HG03439 (cell line): ENCODE data around the gene BCL2.

Experiments
- ATAC-seq: cut with Tn5 transposase; IDR thresholded peaks from one replicate; pipeline ENCODE4 v1.9.1; 2021; ENCODE audit warnings: mild to moderate bottlenecking, moderate library complexity; ENCODE audit not compliant: unreplicated experiment

Gene BCL2

GRCh38 chr18:63148449-63149301 lies 170.9 kb downstream of the BCL2 start:
- no peak for ATAC-seq

GRCh38 chr18:63147973-63148372 lies 171.6 kb downstream of the BCL2 start:
- ATAC-seq = no peak

- no peak for ATAC-seq
These were observed 172.7 kb downstream of the BCL2 start for GRCh38 chr18:63146828-63147409.

- ATAC-seq = no peak
These were observed 173.6 kb downstream of the BCL2 start for GRCh38 chr18:63145851-63146555.

GRCh38 chr18:63145166-63145850 lies 174.3 kb downstream of the BCL2 start:
- no peak for ATAC-seq

- ATAC-seq = no peak
These were observed 174.8 kb downstream of the BCL2 start for GRCh38 chr18:63144748-63145147.

- ATAC-seq = no peak
These were observed 176.2 kb downstream of the BCL2 start for GRCh38 chr18:63143330-63143771.

GRCh38 chr18:63142594-63143225 lies 176.9 kb downstream of the BCL2 start:
- no peak for ATAC-seq

- ATAC-seq = peak; percentile 42
These were observed 177.8 kb downstream of the BCL2 start for GRCh38 chr18:63141778-63142176.

GRCh38 chr18:63140997-63141777 lies 178.4 kb downstream of the BCL2 start:
- ATAC-seq = no peak

- ATAC-seq = no peak
These were observed 179.5 kb downstream of the BCL2 start for GRCh38 chr18:63140038-63140450.

GRCh38 chr18:63138436-63139340 lies 180.9 kb downstream of the BCL2 start:
- ATAC-seq = peak; percentile 44

- ATAC-seq = no peak
These were observed 181.6 kb downstream of the BCL2 start for GRCh38 chr18:63137999-63138435.

GRCh38 chr18:63135101-63135500 lies 184.5 kb downstream of the BCL2 start:
- ATAC-seq = no peak

GRCh38 chr18:63132819-63133200 lies 186.8 kb downstream of the BCL2 start:
- no peak for ATAC-seq

- no peak for ATAC-seq
These were observed 187.4 kb downstream of the BCL2 start for GRCh38 chr18:63131959-63132818.

GRCh38 chr18:63131106-63131958 lies 188.2 kb downstream of the BCL2 start:
- ATAC-seq = peak; percentile 47
